GM23338 (cell line): ENCODE measurements around the gene CASP3. TPM values are rescaled to one million over a fixed set of nuclear protein-coding genes. Genes with fewer than 3 reads are reported as not detected.

Source experiments
- ATAC-seq: fragments of 200-7000 bp; cut with Tn5 transposase; 3 replicates; pipeline ENCODE4 v1.9.1; 2020
- DNase-seq: peaks from one replicate; pipeline ENCODE4 v3.0.0-alpha.2; 2015; ENCODE audit warnings: low spot score
- H2AFZ ChIP-seq: fragments of 200-600 bp; sonication (generic); 2 replicates; pipeline ENCODE4 v1.8.0; 2016; ENCODE audit warnings: antibody characterized with exemption, mild to moderate bottlenecking, moderate library complexity
- H3F3A ChIP-seq: fragments of 200-600 bp; sonication (generic); replicated peaks from 2 replicates; pipeline ENCODE4 v1.8.0; 2017; ENCODE audit warnings: antibody characterized with exemption, mixed run types, low read depth
- H3K27ac ChIP-seq: fragments of 200-600 bp; sonication (generic); 2 replicates; pipeline ENCODE4 v1.6.1; 2016; ENCODE audit warnings: low read depth
- H3K27me3 ChIP-seq: fragments of 200-600 bp; sonication (generic); 2 replicates; pipeline ENCODE4 v1.8.0; 2016; ENCODE audit warnings: mild to moderate bottlenecking, mixed run types, moderate library complexity; ENCODE audit not compliant: insufficient read depth
- H3K36me3 ChIP-seq: fragments of 200-600 bp; sonication (generic); 2 replicates; pipeline ENCODE4 v1.8.0; 2016; ENCODE audit warnings: mild to moderate bottlenecking; ENCODE audit not compliant: insufficient read depth
- H3K4me1 ChIP-seq: fragments of 200-600 bp; sonication (generic); 2 replicates; pipeline ENCODE4 v1.8.0; 2016; ENCODE audit warnings: mild to moderate bottlenecking, moderate library complexity; ENCODE audit not compliant: insufficient read depth
- H3K4me2 ChIP-seq: fragments of 200-600 bp; sonication (generic); 2 replicates; pipeline ENCODE4 v1.7.1; 2017; ENCODE audit warnings: mixed run types
- H3K4me3 ChIP-seq: fragments of 200-600 bp; sonication (generic); 2 replicates; pipeline ENCODE4 v1.6.1; 2016; ENCODE audit warnings: mixed run types
- H3K79me2 ChIP-seq: fragments of 200-600 bp; sonication (generic); replicated peaks from 2 replicates; pipeline ENCODE4 v1.8.0; 2017; ENCODE audit warnings: mild to moderate bottlenecking; ENCODE audit not compliant: insufficient read depth
- H3K9me2 ChIP-seq: fragments of 200-600 bp; sonication (generic); 2 replicates; pipeline ENCODE4 v1.8.0; 2017; ENCODE audit not compliant: insufficient read depth
- H4K20me1 ChIP-seq: fragments of 200-600 bp; sonication (generic); replicated peaks from 2 replicates; pipeline ENCODE4 v1.8.0; 2017; ENCODE audit warnings: mild to moderate bottlenecking; ENCODE audit not compliant: insufficient read depth
- H3K27ac Mint-ChIP-seq: 2 replicates; pipeline ENCODE4 v1.8.0; 2020; ENCODE audit warnings: inconsistent platforms, mild to moderate bottlenecking, moderate library complexity, mixed read lengths
- H3K27me3 Mint-ChIP-seq: 3 replicates; pipeline ENCODE4 v1.8.0; 2022; ENCODE audit warnings: low read depth, mild to moderate bottlenecking, moderate library complexity, mixed read lengths, inconsistent platforms; ENCODE audit not compliant: insufficient read depth, poor library complexity
- H3K36me3 Mint-ChIP-seq: 3 replicates; pipeline ENCODE4 v1.8.0; 2021; ENCODE audit warnings: low read depth, mild to moderate bottlenecking, inconsistent platforms, moderate library complexity, mixed read lengths
- H3K4me1 Mint-ChIP-seq: 3 replicates; pipeline ENCODE4 v1.8.0; 2020; ENCODE audit warnings: mild to moderate bottlenecking, inconsistent platforms, mixed read lengths
- H3K4me3 Mint-ChIP-seq: 3 replicates; pipeline ENCODE4 v1.8.0; 2021; ENCODE audit warnings: moderate library complexity, mild to moderate bottlenecking, inconsistent platforms, mixed read lengths
- H3K9me3 Mint-ChIP-seq: 3 replicates; pipeline ENCODE4 v1.8.0; 2020; ENCODE audit warnings: moderate library complexity, mild to moderate bottlenecking, inconsistent platforms, mixed read lengths
- CREB1 ChIP-seq: fragments of 250-450 bp; sonication (Bioruptor Pico); IDR thresholded peaks from 2 replicates; pipeline ENCODE4 v1.5.0; 2020; ENCODE audit warnings: low read depth, mild to moderate bottlenecking, moderate library complexity
- CTCF ChIP-seq, 2 experiments: fragments of 200-600 bp in 1 of 2; sonication (generic) in 1 of 2; conservative IDR thresholded peaks; 2 replicates each; pipeline versions ENCODE4 v1.5.1 to v1.6.1; 2016 to 2017; ENCODE audit warnings: antibody characterized with exemption in 2 of 2, low read depth in 2 of 2, mild to moderate bottlenecking in 2 of 2, moderate library complexity in 1 of 2
- ETS1 ChIP-seq: IDR thresholded peaks from 2 replicates; pipeline ENCODE4 v1.6.1; 2016; ENCODE audit warnings: antibody characterized with exemption
- EZH2 ChIP-seq: fragments of 200-600 bp; sonication (generic); IDR thresholded peaks from one replicate; pipeline ENCODE4 v1.8.0; 2017; ENCODE audit warnings: antibody characterized with exemption, mild to moderate bottlenecking, low read depth; ENCODE audit not compliant: unreplicated experiment
- EZH2phosphoT487 ChIP-seq: fragments of 200-600 bp; sonication (generic); IDR thresholded peaks from one replicate; pipeline ENCODE4 v1.8.1; 2018; ENCODE audit warnings: antibody characterized with exemption; ENCODE audit not compliant: unreplicated experiment
- JUNB ChIP-seq: IDR thresholded peaks from one replicate; pipeline ENCODE4 v1.6.1; 2016; ENCODE audit warnings: antibody characterized with exemption; ENCODE audit not compliant: unreplicated experiment
- NANOG ChIP-seq: IDR thresholded peaks from 2 replicates; pipeline ENCODE4 v1.6.1; 2016; ENCODE audit warnings: antibody characterized with exemption, borderline replicate concordance
- POLR2AphosphoS5 ChIP-seq: IDR thresholded peaks from 2 replicates; pipeline ENCODE4 v1.6.1; 2016; ENCODE audit warnings: antibody characterized with exemption, low read depth
- REST ChIP-seq: IDR thresholded peaks from one replicate; pipeline ENCODE4 v1.6.1; 2018; ENCODE audit warnings: antibody characterized with exemption; ENCODE audit not compliant: unreplicated experiment
- STAT1 ChIP-seq: IDR thresholded peaks from one replicate; pipeline ENCODE4 v1.6.1; 2016; ENCODE audit warnings: antibody characterized with exemption; ENCODE audit not compliant: unreplicated experiment
- ZNF114 ChIP-seq: fragments of 250-450 bp; sonication (Bioruptor Pico); IDR thresholded peaks from 2 replicates; pipeline ENCODE4 v1.5.0; 2020; ENCODE audit warnings: mild to moderate bottlenecking, moderate library complexity
- ZNF331 ChIP-seq: fragments of 250-450 bp; sonication (Bioruptor Pico); IDR thresholded peaks from 2 replicates; pipeline ENCODE4 v1.5.0; 2020; ENCODE audit warnings: low read depth, mild to moderate bottlenecking, moderate library complexity
- ZNF462 ChIP-seq: fragments of 250-450 bp; sonication (Bioruptor Pico); IDR thresholded peaks from 2 replicates; pipeline ENCODE4 v1.5.0; 2020; ENCODE audit warnings: mild to moderate bottlenecking, moderate library complexity
- polyA plus RNA-seq: library from polyadenylated mRNA; unstranded; fragments of >200 nt; fragmentation: Nextera tagmentation; extraction: Ambion mirVana; gene quantifications from 2 replicates; pipeline ENCODE4 v1.2.1, GENCODE V29; 2016
- total RNA-seq: library from RNA; depleted of rRNA; stranded (reverse); fragments of >200 nt; shearing (Covaris generic); gene quantifications from 2 replicates; pipeline ENCODE4 v1.2.3, GENCODE V29; 2014

The CASP3 gene
- total and polyA plus RNA-seq, 2 experiments from 2014 or later: 50.5 to 84.4 TPM

GRCh38 chr4:184694412-184694956, 45.2 kb upstream of the CASP3 start:
- no peak overlapping the region for H3K27ac Mint-ChIP-seq

More at GRCh38 chr4:184694412-184694956, 45.2 kb upstream of the CASP3 start:
- Histone ChIP-seq H3K36me3 (peaks cover 26% of the 10 kb centered on the region; the same call in 1 of the 2 replicates), H3K4me2 (no peak overlapping the region), H4K20me1 (0 out of 2 replicates have a peak, but pooled peaks cover 3% of the 10 kb centered on the region), H3K27me3 (no peaks in the 10 kb centered on the region), H2AFZ (no peak overlapping the region), H3K79me2 (no peaks in the 10 kb centered on the region), H3K4me1 (no peaks in the 10 kb centered on the region), H3F3A (no peaks in the 10 kb centered on the region), H3K9me2 (no peaks in the 10 kb centered on the region), H3K27ac (no peak overlapping the region), H3K4me3 (no peak overlapping the region)
- H3K9me3 Mint-ChIP-seq: no peaks in the 10 kb centered on the region
- H3K36me3 Mint-ChIP-seq: peaks cover 55% of the 10 kb centered on the region
- ATAC-seq (no peak), DNase-seq (no peak)
- no peak overlapping the region for H3K4me3 Mint-ChIP-seq
- peaks cover 3% of the 10 kb centered on the region for H3K27me3 Mint-ChIP-seq
- TF ChIP-seq STAT1 (no peak), POLR2AphosphoS5 (no peak), ZNF462 (CRISPR knock-in tag) (no peak), CREB1 (no peak), ZNF331 (CRISPR knock-in tag) (no peak), JUNB (no peak), EZH2 (no peak), ZNF114 (CRISPR knock-in tag) (no peak), REST (no peak), EZH2phosphoT487 (no peak), CTCF (conservative IDR thresholded peaks at IDR 0.05; ENCODE audit: low read depth in 2 of 2) (no peak), NANOG (no peak), ETS1 (no peak)
- peaks cover 4% of the 10 kb centered on the region; the same call in 2 of the 3 replicates for H3K4me1 Mint-ChIP-seq
